Posterior vena cava (tissue), 2 donors: ENCODE data around the gene ENOX1. TPM values are rescaled to one million over a fixed set of nuclear protein-coding genes. Genes with fewer than 3 reads are reported as not detected.
"Not testable (repeated sequence)": the region's sequence is repeated elsewhere in the genome, so short reads cannot be mapped to it uniquely, and the experiment has no call there.

Experiments used
- DNase-seq: peaks from one replicate; pipeline ENCODE4 v3.0.0-alpha.2; 2020; ENCODE audit warnings: low spot score
- intact Hi-C, 2 donors: fragments of 100-400 bp; cut with DNase I; formaldehyde crosslinking; loops; one replicate each; pipeline versions ENCODE4 v1.14.1 to v1.14.2; 2022 to 2023
- total RNA-seq, 2 donors: library from RNA; stranded (reverse); fragmentation: NEBNext Ultra II Directional; extraction: Animal tissue kit (Norgen Biotek cat#: 25700); gene quantifications; one replicate each; pipeline ENCODE4 v1.2.1, GENCODE V29; 2021
- donor health status: DM: yes; HTN: yes; CAD: no.
- donor health status: DM: yes; HTN: yes; CAD: no.

Gene ENOX1
- total RNA-seq, 2 donors from 2014 or later: 2.7 to 5.3 TPM

- DNase-seq: no peak
- intact Hi-C loops: no loop called here
These were observed 426.6 kb downstream of the ENOX1 start for GRCh38 chr13:43360171-43360570.

GRCh38 chr13:43359536-43359935, 427.2 kb downstream of the ENOX1 start:
- intact Hi-C loops: no loop called here
- no peak for DNase-seq

GRCh38 chr13:43357564-43357963, 429.2 kb downstream of the ENOX1 start:
- DNase-seq: no peak
- intact Hi-C loops: no loop called here

GRCh38 chr13:43356567-43356966, 430.2 kb downstream of the ENOX1 start:
- intact Hi-C loops: no loop called here
- DNase-seq: no peak

GRCh38 chr13:43355774-43356173, 431.0 kb downstream of the ENOX1 start:
- no peak for DNase-seq
- intact Hi-C loops: no loop called here

GRCh38 chr13:43354153-43354945, 432.4 kb downstream of the ENOX1 start:
- intact Hi-C loops: no loop called here
- DNase-seq: no peak

GRCh38 chr13:43353631-43354030, 433.1 kb downstream of the ENOX1 start:
- DNase-seq: no peak
- intact Hi-C loops: no loop called here

- intact Hi-C loops, DNase-seq: not testable (repeated sequence)
These were observed 435.2 kb downstream of the ENOX1 start for GRCh38 chr13:43351612-43352011.

- no peak for DNase-seq
- intact Hi-C loops: no loop called here
These were observed 438.4 kb downstream of the ENOX1 start for GRCh38 chr13:43348397-43348796.

- no peak for DNase-seq
- intact Hi-C loops: no loop called here
These were observed 438.9 kb downstream of the ENOX1 start for GRCh38 chr13:43347877-43348276.

- no peak for DNase-seq
- intact Hi-C loops: no loop called here
These were observed 440.3 kb downstream of the ENOX1 start for GRCh38 chr13:43346427-43346826.

GRCh38 chr13:43343645-43344044, 443.1 kb downstream of the ENOX1 start:
- intact Hi-C loops: no loop called here

GRCh38 chr13:43339805-43340550, 446.8 kb downstream of the ENOX1 start:
- intact Hi-C loops: no loop called here
- no peak for DNase-seq

More at GRCh38 chr13:43343645-43344044, 443.1 kb downstream of the ENOX1 start:
- no peak for DNase-seq

GRCh38 chr13:43339145-43339804, 447.5 kb downstream of the ENOX1 start:
- no peak for DNase-seq
- intact Hi-C loops: no loop called here

- DNase-seq: no peak
- intact Hi-C loops: no loop called here
These were observed 451.0 kb downstream of the ENOX1 start for GRCh38 chr13:43335764-43336163.

GRCh38 chr13:43333176-43333575, 453.6 kb downstream of the ENOX1 start:
- intact Hi-C loops: no loop called here
- no peak for DNase-seq

GRCh38 chr13:43331672-43332071, 455.1 kb downstream of the ENOX1 start:
- DNase-seq: no peak
- intact Hi-C loops: no loop called here

GRCh38 chr13:43329702-43330101, 457.1 kb downstream of the ENOX1 start:
- intact Hi-C loops: no loop called here

GRCh38 chr13:43328907-43329306, 457.9 kb downstream of the ENOX1 start:
- no peak for DNase-seq
- intact Hi-C loops: no loop called here

More at GRCh38 chr13:43329702-43330101, 457.1 kb downstream of the ENOX1 start:
- DNase-seq: no peak

GRCh38 chr13:43326100-43326499, 460.7 kb downstream of the ENOX1 start:
- intact Hi-C loops: no loop called here
- DNase-seq: no peak
